H1 (cell line): ENCODE data around the gene LAIR2. TPM values are rescaled to one million over a fixed set of nuclear protein-coding genes. Genes with fewer than 3 reads are reported as not detected.

Experiments
- CTCF ChIA-PET: fragments of 300-600 bp; sonication (Branson Sonifier 250); formaldehyde crosslinking; loops from one replicate; lab custom pipeline; 2021; ENCODE audit not compliant: partially characterized antibody; lab: Charles Lee
- POLR2A ChIA-PET: fragments of 300-600 bp; sonication (Branson Sonifier 250); formaldehyde crosslinking; loops from one replicate; lab custom pipeline; 2021; ENCODE audit warnings: inconsistent platforms; ENCODE audit not compliant: partially characterized antibody; lab: Charles Lee
- DNase-seq, 2 experiments: peaks; one replicate each; pipeline versions ENCODE4 v3.0.0 to v3.0.0-alpha.2; 2010 to 2022; ENCODE audit warnings: low spot score in 2 of 2, low read depth in 1 of 2, mixed read lengths in 1 of 2
- FAIRE-seq: peaks from 2 replicates; lab custom pipeline; 2011; peaks lifted over from hg19 to GRCh38; lab: Jason Lieb, UNC
- H2AFZ ChIP-seq: 2 replicates; pipeline ENCODE4 v1.8.1; 2012; ENCODE audit warnings: low read length, inconsistent platforms
- H2AK5ac ChIP-seq: 2 replicates; pipeline ENCODE4 v1.6.1; 2013; ENCODE audit warnings: low read depth, low read length
- H2BK120ac ChIP-seq: replicated peaks from 2 replicates; pipeline ENCODE3; 2013; ENCODE audit warnings: low read depth, low read length, inconsistent platforms
- H2BK12ac ChIP-seq: 2 replicates; pipeline ENCODE4 v1.6.1; 2013; ENCODE audit warnings: low read depth, low read length
- H2BK15ac ChIP-seq: 2 replicates; pipeline ENCODE4 v1.6.1; 2013; ENCODE audit warnings: low read length
- H2BK20ac ChIP-seq: 2 replicates; pipeline ENCODE4 v1.6.1; 2013; ENCODE audit warnings: low read length
- H2BK5ac ChIP-seq: 2 replicates; pipeline ENCODE4 v1.6.1; 2013; ENCODE audit warnings: low read depth, low read length
- H3K14ac ChIP-seq: 2 replicates; pipeline ENCODE4 v1.6.1; 2013; ENCODE audit warnings: inconsistent platforms; ENCODE audit not compliant: insufficient read length
- H3K18ac ChIP-seq: 2 replicates; pipeline ENCODE4 v1.6.1; 2013; ENCODE audit warnings: low read length; ENCODE audit errors: extremely low read depth
- H3K23ac ChIP-seq: 2 replicates; pipeline ENCODE4 v1.6.1; 2013; ENCODE audit warnings: inconsistent platforms; ENCODE audit not compliant: insufficient read length
- H3K23me2 ChIP-seq: 2 replicates; pipeline ENCODE4 v1.6.1; 2013; ENCODE audit warnings: low read depth, low read length
- H3K27ac ChIP-seq: 2 replicates; pipeline ENCODE4 v1.6.1; 2011; ENCODE audit warnings: low read depth, low read length, inconsistent platforms
- H3K27me3 ChIP-seq, 4 experiments: replicated peaks in 1 of 4; 1 replicate in 1 of 4; 2 replicates in 3 of 4; pipeline versions ENCODE4 v1.6.1 to v1.8.1; 2011 to 2013; ENCODE audit warnings: low read length in 3 of 4, mild to moderate bottlenecking in 3 of 4, inconsistent platforms in 2 of 4, mixed read lengths in 2 of 4, moderate library complexity in 1 of 4; ENCODE audit not compliant: control insufficient read depth in 3 of 4, insufficient read depth in 3 of 4; ENCODE audit errors: extremely low read depth in 1 of 4
- H3K36me3 ChIP-seq, 4 experiments: 2 replicates each; pipeline versions ENCODE4 v1.6.1 to v1.8.1; 2011 to 2013; ENCODE audit warnings: mild to moderate bottlenecking in 4 of 4, low read length in 3 of 4, moderate library complexity in 2 of 4, control low read depth in 1 of 4, inconsistent platforms in 1 of 4; ENCODE audit not compliant: insufficient read depth in 4 of 4, control insufficient read depth in 2 of 4
- H3K4ac ChIP-seq: replicated peaks from 2 replicates; pipeline ENCODE3; 2013; ENCODE audit warnings: low read length, low read depth, mixed read lengths, inconsistent platforms; ENCODE audit not compliant: insufficient read length
- H3K4me1 ChIP-seq, 4 experiments: replicated peaks in 1 of 4; 1 replicate in 1 of 4; 2 replicates in 3 of 4; pipeline versions ENCODE4 v1.6.1 to v1.8.1; 2011 to 2013; ENCODE audit warnings: low read length in 3 of 4, inconsistent platforms in 2 of 4, mixed read lengths in 1 of 4; ENCODE audit not compliant: insufficient read depth in 4 of 4, control insufficient read depth in 3 of 4
- H3K4me2 ChIP-seq, 2 experiments: 2 replicates each; pipeline versions ENCODE4 v1.6.1 to v1.8.1; 2011 to 2013; ENCODE audit warnings: low read depth in 2 of 2, low read length in 2 of 2, control low read depth in 1 of 2, inconsistent platforms in 1 of 2, mild to moderate bottlenecking in 1 of 2; ENCODE audit not compliant: insufficient read depth in 1 of 2
- H3K4me3 ChIP-seq, 4 experiments: fragments of 200-600, 300-600 bp in 1 of 4; sonication (generic), shearing (Covaris generic), sonication (Bioruptor Twin) in 1 of 4; 2 replicates each; pipeline versions ENCODE4 v1.5.1 to v1.8.1; 2011 to 2016; ENCODE audit warnings: low read length in 4 of 4, low read depth in 3 of 4, control low read depth in 2 of 4, inconsistent platforms in 2 of 4, mild to moderate bottlenecking in 2 of 4, mixed read lengths in 1 of 4, moderate library complexity in 1 of 4; ENCODE audit not compliant: insufficient read depth in 2 of 4; ENCODE audit errors: extremely low read depth in 1 of 4
- H3K56ac ChIP-seq: replicated peaks from 2 replicates; pipeline ENCODE3; 2013; ENCODE audit warnings: low read depth, mild to moderate bottlenecking, mixed read lengths, low read length, inconsistent platforms; ENCODE audit not compliant: insufficient read length
- H3K79me1 ChIP-seq: 2 replicates; pipeline ENCODE4 v1.6.1; 2013; ENCODE audit warnings: low read depth, low read length, control low read depth
- H3K79me2 ChIP-seq, 2 experiments: 2 replicates each; pipeline versions ENCODE4 v1.6.1 to v1.8.1; 2012 to 2013; ENCODE audit warnings: low read length in 2 of 2, mild to moderate bottlenecking in 2 of 2, inconsistent platforms in 1 of 2; ENCODE audit not compliant: insufficient read depth in 2 of 2, control insufficient read depth in 1 of 2
- H3K9ac ChIP-seq, 4 experiments: replicated peaks in 1 of 4; 1 replicate in 1 of 4; 2 replicates in 3 of 4; pipeline versions ENCODE4 v1.6.1 to v1.8.1; 2011 to 2013; ENCODE audit warnings: low read depth in 3 of 4, low read length in 3 of 4, control low read depth in 2 of 4, mild to moderate bottlenecking in 2 of 4, moderate library complexity in 2 of 4, inconsistent platforms in 1 of 4; ENCODE audit errors: extremely low read depth in 1 of 4
- H3K9me3 ChIP-seq, 2 experiments: 2 replicates each; pipeline versions ENCODE4 v1.6.1 to v1.8.1; 2012 to 2013; ENCODE audit warnings: mild to moderate bottlenecking in 2 of 2, moderate library complexity in 2 of 2, control low read depth in 1 of 2, inconsistent platforms in 1 of 2, low read depth in 1 of 2, low read length in 1 of 2, mixed read lengths in 1 of 2; ENCODE audit not compliant: insufficient read depth in 2 of 2
- H4K20me1 ChIP-seq, 2 experiments: replicated peaks in 1 of 2; 2 replicates each; pipeline versions ENCODE3 to v1.8.1; 2011 to 2013; ENCODE audit warnings: inconsistent platforms in 2 of 2, low read length in 2 of 2, mild to moderate bottlenecking in 1 of 2; ENCODE audit not compliant: insufficient read depth in 2 of 2, control insufficient read depth in 1 of 2
- H4K5ac ChIP-seq: 2 replicates; pipeline ENCODE4 v1.6.1; 2013; ENCODE audit warnings: low read length, low read depth, mixed read lengths, inconsistent platforms; ENCODE audit not compliant: insufficient read length
- H4K8ac ChIP-seq: 2 replicates; pipeline ENCODE4 v1.8.0; 2013; ENCODE audit warnings: mild to moderate bottlenecking, moderate library complexity, low read length, inconsistent platforms; ENCODE audit not compliant: insufficient read depth; ENCODE audit errors: extremely low read depth
- H4K91ac ChIP-seq: replicated peaks from 2 replicates; pipeline ENCODE3; 2013; ENCODE audit warnings: low read length, mixed read lengths, inconsistent platforms; ENCODE audit not compliant: insufficient read length
- POLR2AphosphoS5 ChIP-seq: IDR thresholded peaks from 2 replicates; pipeline ENCODE4 v1.6.1; 2011; ENCODE audit warnings: low read depth, low read length
- SIRT6 ChIP-seq: IDR thresholded peaks from one replicate; pipeline ENCODE4 v1.7.1; 2012; ENCODE audit warnings: low read length, inconsistent platforms
- WGBS, 2 experiments: shearing (Covaris generic) in 1 of 2; methylation state at CpG; one replicate each; pipeline versions ENCODE4 v1.1.6 to v1.1.7; 2013 to 2015; ENCODE audit warnings: low lambda C conversion rate in 2 of 2, mixed read lengths in 2 of 2, inconsistent platforms in 1 of 2, low coverage in 1 of 2, missing lambda C conversion rate in 1 of 2; ENCODE audit not compliant: insufficient replicate concordance in 2 of 2, insufficient coverage in 1 of 2, insufficient read length in 1 of 2; ENCODE audit errors: extremely low coverage in 1 of 2, missing lambda C conversion rate in 1 of 2; 5-methylcytosine and 5-hydroxymethylcytosine counted together
- polyA plus RNA-seq, 7 experiments: library from polyadenylated mRNA; depleted of rRNA in 3 of 7; stranded (reverse) in 5 of 7; unstranded in 2 of 7; fragments of >200 nt in 5 of 7; fragments of 200-250 nt in 2 of 7; gene quantifications; 1 replicate in 5 of 7; 2 replicates in 1 of 7; 4 replicates in 1 of 7; pipeline versions ENCODE4 v1.2.1 to v1.2.3, GENCODE V29; 2011 to 2013; ENCODE audit warnings: missing spikeins in 2 of 7, mixed read lengths in 2 of 7
- total RNA-seq: library from RNA; stranded (reverse); fragmentation: NEBNext Ultra II Directional; extraction: Animal tissue kit (Norgen Biotek cat#: 25700); gene quantifications from 2 replicates; pipeline ENCODE4 v1.2.1, GENCODE V29; 2021

The LAIR2 gene
- total and polyA plus RNA-seq, 2 of the 8 experiments (the other 6 are each of a cell fraction or from before 2014, with no cell fraction given): not detected

DNA sequence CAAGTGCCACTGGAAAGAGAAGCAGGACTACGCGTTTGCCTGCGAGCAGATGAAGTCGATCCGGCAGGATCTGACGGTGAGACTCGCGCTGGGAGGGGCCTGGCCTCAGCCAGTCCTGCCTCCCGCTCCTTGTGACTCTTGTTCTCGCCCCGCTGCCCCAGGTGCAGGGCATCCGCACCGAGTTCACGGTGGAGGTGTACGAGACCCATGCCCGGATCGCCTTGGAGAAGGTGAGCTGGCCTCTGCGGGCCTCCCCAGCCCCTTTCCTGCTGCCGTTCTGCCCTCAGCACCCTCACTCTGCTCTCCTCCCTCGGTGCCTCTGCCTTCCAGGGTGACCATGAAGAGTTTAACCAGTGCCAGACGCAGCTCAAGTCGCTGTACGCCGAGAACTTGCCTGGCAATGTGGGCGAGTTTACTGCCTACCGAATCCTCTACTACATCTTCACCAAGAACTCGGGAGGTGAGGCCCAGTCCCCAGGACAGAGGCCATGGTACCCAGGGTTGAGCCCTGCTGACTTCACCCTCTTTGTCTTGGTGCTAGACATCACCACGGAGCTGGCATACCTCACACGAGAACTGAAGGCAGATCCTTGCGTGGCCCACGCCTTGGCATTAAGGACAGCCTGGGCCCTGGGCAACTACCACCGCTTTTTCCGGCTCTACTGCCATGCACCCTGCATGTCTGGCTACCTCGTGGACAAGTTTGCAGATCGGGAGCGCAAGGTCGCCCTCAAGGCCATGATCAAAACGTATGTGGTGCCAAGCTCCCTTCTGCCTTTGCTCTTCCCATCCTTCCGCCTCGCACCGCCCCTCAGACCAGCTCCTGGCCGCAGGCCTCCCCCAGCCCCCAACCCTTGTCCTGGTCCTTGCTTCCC is 44.6 kb upstream of the LAIR2 start:
- DNase-seq: no peak
- Histone ChIP-seq H3K9ac (no peak overlapping the region), H3K79me2 (peaks cover 0 to 12% of the 10 kb centered on the region in 2 experiments; a peak in 1 of 4 replicates), H3K23ac (no peak overlapping the region), H2BK12ac (no peak overlapping the region), H3K4me1 (peaks cover 0 to 8% (median 5%) of the 10 kb centered on the region in 4 experiments; a peak in 5 of 7 replicates), H3K4ac (no peak overlapping the region), H3K27me3 (no peaks in the 10 kb centered on the region), H3K4me2 (no peak overlapping the region), H3K14ac (no peak overlapping the region), H2BK120ac (no peak overlapping the region), H4K5ac (no peak overlapping the region), H3K56ac (no peak overlapping the region), H2AFZ (no peak overlapping the region), H4K91ac (no peak overlapping the region), H4K20me1 (peaks cover 13 to 51% of the 10 kb centered on the region in 2 experiments), H4K8ac (no peak overlapping the region), H2BK20ac (no peak overlapping the region), H2BK15ac (no peak overlapping the region), H3K23me2 (no peaks in the 10 kb centered on the region; the same call in 1 of the 2 replicates), H3K79me1 (peaks cover 20% of the 10 kb centered on the region), H2BK5ac (no peak overlapping the region)
- POLR2A ChIA-PET: interaction anchor here (1.0 to 6.7 kb wide), 8 partner anchors 8 to 622 kb away, joined by 3 to 129 read pairs (median 4); partner anchors contain the start of genes CDC42EP5 and LENG8
- WGBS, 2 experiments: 96% methylated on average over 32 of the region's 42 CpGs; no CpG with 5 or more reads in 1 of the 2 experiments
- FAIRE-seq: no peak
- CTCF ChIA-PET: interaction anchor here (0.5 kb wide), 1 partner anchor 19 kb away, joined by 5 read pairs; no protein-coding TSS in a partner anchor
- TF ChIP-seq SIRT6 (no peak), POLR2AphosphoS5 (0 out of 2 replicates have a peak, but pooled peaks have one; percentile 8)
- TF ChIP-seq, all 59 proteins: peak for 1
- H3K18ac ChIP-seq: no peak overlapping the region
- H2AK5ac ChIP-seq: no peak overlapping the region
- no peak overlapping the region for H3K4me3 ChIP-seq
- no peak overlapping the region for H3K27ac ChIP-seq
- peaks cover 42 to 71% (median 62%) of the 10 kb centered on the region in 4 experiments for H3K36me3 ChIP-seq
- no peaks in the 10 kb centered on the region for H3K9me3 ChIP-seq
